ENCODE results near the gene MLIP.

DNA sequence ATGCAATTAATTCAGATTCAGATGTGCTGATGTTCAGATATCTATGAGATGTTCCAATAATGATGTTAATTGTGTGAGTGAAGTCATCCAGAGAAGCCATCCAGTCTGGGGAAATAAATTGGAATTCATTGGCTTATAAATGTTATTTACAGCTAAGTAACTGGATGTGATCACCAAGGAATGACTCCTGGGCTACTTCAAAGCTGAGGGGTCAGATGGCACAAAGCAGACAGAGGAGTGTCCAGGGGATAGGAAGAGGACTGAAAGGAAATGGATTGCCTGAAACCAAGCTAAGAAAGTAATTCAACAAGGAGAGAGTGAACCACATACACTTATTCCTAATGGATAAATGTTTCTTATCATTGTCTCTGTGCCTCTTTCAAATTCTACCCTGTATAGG is 4.5 kb upstream of the MLIP start:
- no peak for TF ChIP-seq EZH2phosphoT487 (IDR thresholded peaks at IDR 0.05; ENCODE audit: borderline replicate concordance, low read depth, low read length)
- TF ChIP-seq, protein P1, sequence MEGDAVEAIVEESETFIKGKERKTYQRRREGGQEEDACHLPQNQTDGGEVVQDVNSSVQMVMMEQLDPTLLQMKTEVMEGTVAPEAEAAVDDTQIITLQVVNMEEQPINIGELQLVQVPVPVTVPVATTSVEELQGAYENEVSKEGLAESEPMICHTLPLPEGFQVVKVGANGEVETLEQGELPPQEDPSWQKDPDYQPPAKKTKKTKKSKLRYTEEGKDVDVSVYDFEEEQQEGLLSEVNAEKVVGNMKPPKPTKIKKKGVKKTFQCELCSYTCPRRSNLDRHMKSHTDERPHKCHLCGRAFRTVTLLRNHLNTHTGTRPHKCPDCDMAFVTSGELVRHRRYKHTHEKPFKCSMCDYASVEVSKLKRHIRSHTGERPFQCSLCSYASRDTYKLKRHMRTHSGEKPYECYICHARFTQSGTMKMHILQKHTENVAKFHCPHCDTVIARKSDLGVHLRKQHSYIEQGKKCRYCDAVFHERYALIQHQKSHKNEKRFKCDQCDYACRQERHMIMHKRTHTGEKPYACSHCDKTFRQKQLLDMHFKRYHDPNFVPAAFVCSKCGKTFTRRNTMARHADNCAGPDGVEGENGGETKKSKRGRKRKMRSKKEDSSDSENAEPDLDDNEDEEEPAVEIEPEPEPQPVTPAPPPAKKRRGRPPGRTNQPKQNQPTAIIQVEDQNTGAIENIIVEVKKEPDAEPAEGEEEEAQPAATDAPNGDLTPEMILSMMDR (conservative IDR thresholded peaks at IDR 0.05; ENCODE audit: low read length) = no peak
